ENCODE results near the gene CDC42EP3. TPM values are rescaled to one million over a fixed set of nuclear protein-coding genes. Genes with fewer than 3 reads are reported as not detected.
A peak's percentile ranks its signal among the peaks of the same experiment; 100 is the strongest.

CDC42EP3 gene
- total RNA-seq, 4 donors from 2014 or later, result 9.0 to 38.0 (median 23.5) TPM

DNA sequence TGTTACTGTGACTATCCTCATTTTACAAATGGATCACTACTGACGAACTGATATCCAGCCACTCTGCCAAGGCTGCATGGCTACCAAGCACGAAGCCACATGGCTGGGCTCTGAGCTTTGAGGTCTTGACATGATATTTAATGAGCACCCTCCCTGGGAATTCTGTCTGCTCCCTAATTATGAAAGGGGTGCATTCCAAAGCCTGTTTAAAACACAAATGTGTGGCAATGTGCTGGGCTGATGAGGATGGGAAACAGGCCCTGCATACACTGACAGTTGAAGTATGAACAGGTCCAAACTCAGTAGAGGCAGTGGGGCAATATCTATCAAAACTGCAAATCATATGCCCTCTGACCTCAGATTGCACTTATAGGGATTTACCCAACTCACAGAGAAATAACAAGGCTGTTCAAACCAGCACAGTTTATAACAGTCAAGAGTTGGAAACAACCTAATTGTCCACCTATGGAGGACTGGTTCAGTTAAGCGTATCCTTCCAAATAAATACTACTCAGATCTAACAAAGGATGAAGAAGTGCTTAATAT, 20.8 kb downstream of the CDC42EP3 start:
- H3K27me3 ChIP-seq, result no peaks in the 10 kb centered on the region
- H3K36me3 ChIP-seq, result peaks cover 8% of the 10 kb centered on the region
- H3K4me1 ChIP-seq, result peaks cover 43% of the 10 kb centered on the region
- 88% methylated on average over 2 of the region's 3 CpGs for WGBS
- TF ChIP-seq POLR2A (IDR thresholded peaks at IDR 0.05) (no peak), EP300 (IDR thresholded peaks at IDR 0.05) (no peak), POLR2AphosphoS5 (IDR thresholded peaks at IDR 0.05) (no peak)
- TF ChIP-seq, protein P1, sequence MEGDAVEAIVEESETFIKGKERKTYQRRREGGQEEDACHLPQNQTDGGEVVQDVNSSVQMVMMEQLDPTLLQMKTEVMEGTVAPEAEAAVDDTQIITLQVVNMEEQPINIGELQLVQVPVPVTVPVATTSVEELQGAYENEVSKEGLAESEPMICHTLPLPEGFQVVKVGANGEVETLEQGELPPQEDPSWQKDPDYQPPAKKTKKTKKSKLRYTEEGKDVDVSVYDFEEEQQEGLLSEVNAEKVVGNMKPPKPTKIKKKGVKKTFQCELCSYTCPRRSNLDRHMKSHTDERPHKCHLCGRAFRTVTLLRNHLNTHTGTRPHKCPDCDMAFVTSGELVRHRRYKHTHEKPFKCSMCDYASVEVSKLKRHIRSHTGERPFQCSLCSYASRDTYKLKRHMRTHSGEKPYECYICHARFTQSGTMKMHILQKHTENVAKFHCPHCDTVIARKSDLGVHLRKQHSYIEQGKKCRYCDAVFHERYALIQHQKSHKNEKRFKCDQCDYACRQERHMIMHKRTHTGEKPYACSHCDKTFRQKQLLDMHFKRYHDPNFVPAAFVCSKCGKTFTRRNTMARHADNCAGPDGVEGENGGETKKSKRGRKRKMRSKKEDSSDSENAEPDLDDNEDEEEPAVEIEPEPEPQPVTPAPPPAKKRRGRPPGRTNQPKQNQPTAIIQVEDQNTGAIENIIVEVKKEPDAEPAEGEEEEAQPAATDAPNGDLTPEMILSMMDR (IDR thresholded peaks at IDR 0.05), result no peak
- no peaks in the 10 kb centered on the region for H3K9me3 ChIP-seq
- no peak overlapping the region for H3K27ac ChIP-seq
- no peak overlapping the region for H3K4me3 ChIP-seq
- no peak for DNase-seq (ENCODE audit: low spot score in 2 of 2)

DNA sequence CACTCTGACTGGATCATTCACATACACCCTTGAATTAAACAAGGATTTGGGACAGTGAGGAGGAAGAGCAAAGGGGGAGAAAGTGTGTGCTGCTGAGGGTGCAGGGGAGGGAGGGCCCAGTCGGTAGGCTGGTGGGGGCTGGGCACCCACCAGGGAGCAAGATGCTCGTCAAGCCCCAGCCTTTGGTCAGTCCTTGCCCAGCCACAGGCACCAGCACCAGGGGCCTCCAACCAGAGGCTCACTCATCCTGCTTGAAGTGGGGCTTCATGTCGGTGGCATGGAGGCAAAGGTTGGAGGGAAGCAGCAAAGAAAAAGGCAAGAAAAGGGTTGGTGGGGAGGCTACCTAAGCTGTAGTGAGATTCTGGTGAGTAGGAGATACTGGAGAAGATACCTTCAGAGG, 21.9 kb downstream of the CDC42EP3 start:
- TF ChIP-seq POLR2A (IDR thresholded peaks at IDR 0.05) (no peak), EP300 (IDR thresholded peaks at IDR 0.05) (no peak), POLR2AphosphoS5 (IDR thresholded peaks at IDR 0.05) (no peak)
- TF ChIP-seq, protein P1 (IDR thresholded peaks at IDR 0.05), result no peak
- Histone ChIP-seq H3K27ac (no peak overlapping the region), H3K36me3 (peaks cover 9% of the 10 kb centered on the region), H3K4me3 (no peak overlapping the region), H3K27me3 (no peaks in the 10 kb centered on the region), H3K9me3 (no peaks in the 10 kb centered on the region), H3K4me1 (peaks cover 32% of the 10 kb centered on the region)
- no peak for DNase-seq (ENCODE audit: low spot score in 2 of 2)
- 88% methylated on average over 3 of the region's 3 CpGs for WGBS

DNA sequence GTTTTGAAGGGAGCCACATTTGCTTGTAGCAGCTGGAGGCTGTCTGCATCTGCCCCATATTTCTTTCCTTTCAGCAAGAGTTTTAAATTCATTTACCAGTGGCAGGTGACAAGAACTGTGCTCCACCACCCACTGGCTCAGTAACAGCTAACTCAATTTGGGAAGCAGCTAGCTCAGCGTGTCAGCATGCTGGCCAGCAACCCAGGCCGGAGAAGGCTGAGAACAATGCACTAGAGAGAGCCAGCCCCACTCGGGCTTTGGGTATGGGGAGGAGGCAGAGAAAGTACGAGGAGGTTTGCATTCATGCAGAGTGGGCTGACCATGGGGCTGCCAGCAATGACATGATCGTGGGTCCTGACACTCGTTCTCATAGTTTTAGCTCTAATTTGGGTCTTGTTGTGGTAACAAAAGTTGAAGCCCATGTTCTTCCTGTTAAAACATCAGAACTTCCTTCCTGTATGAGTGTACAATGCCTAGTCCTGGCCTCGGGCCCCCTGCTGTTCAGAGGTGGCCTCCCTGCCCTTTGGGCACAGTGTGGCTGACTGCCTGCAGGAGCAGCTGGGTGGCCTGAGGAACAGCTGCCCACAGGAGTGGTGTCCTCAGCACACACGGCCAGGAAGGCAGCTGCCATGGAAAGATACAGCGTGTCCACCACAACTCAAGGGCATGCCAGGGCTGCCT, 23.0 kb downstream of the CDC42EP3 start:
- Histone ChIP-seq H3K27me3 (no peaks in the 10 kb centered on the region), H3K4me1 (peaks cover 22% of the 10 kb centered on the region), H3K27ac (peak overlapping the region; percentile 50), H3K4me3 (no peak overlapping the region), H3K36me3 (peaks cover 9% of the 10 kb centered on the region), H3K9me3 (no peaks in the 10 kb centered on the region)
- DNase-seq (ENCODE audit: low spot score in 2 of 2), result peak; percentile 80 to 84
- WGBS, result 41% methylated on average over 9 of the region's 9 CpGs
- TF ChIP-seq, protein P1 (IDR thresholded peaks at IDR 0.05), result peak; percentile 4 to 21
- TF ChIP-seq EP300 (IDR thresholded peaks at IDR 0.05), result no peak
- TF ChIP-seq POLR2AphosphoS5 (IDR thresholded peaks at IDR 0.05), result peak in 1 of 3 donors; percentile 60
- no peak for TF ChIP-seq POLR2A (IDR thresholded peaks at IDR 0.05)

GRCh38 chr2:37647971-37648330, 23.5 kb downstream of the CDC42EP3 start:
- Histone ChIP-seq H3K9me3 (no peaks in the 10 kb centered on the region), H3K27me3 (no peaks in the 10 kb centered on the region), H3K4me3 (no peak overlapping the region), H3K36me3 (peaks cover 9% of the 10 kb centered on the region), H3K27ac (peak overlapping the region; percentile 50), H3K4me1 (peaks cover 17% of the 10 kb centered on the region)
- 92% methylated on average over 2 of the region's 2 CpGs for WGBS
- TF ChIP-seq POLR2AphosphoS5 (IDR thresholded peaks at IDR 0.05), result no peak
- TF ChIP-seq POLR2A (IDR thresholded peaks at IDR 0.05), result no peak
- TF ChIP-seq EP300 (IDR thresholded peaks at IDR 0.05), result no peak
- TF ChIP-seq, protein P1 (IDR thresholded peaks at IDR 0.05), result no peak
- no peak for DNase-seq (ENCODE audit: low spot score in 2 of 2)

GRCh38 chr2:37645836-37646235, 25.6 kb downstream of the CDC42EP3 start:
- no peak for DNase-seq (ENCODE audit: low spot score in 2 of 2)
- TF ChIP-seq EP300 (IDR thresholded peaks at IDR 0.05) (no peak), POLR2A (IDR thresholded peaks at IDR 0.05) (no peak), POLR2AphosphoS5 (IDR thresholded peaks at IDR 0.05) (no peak)
- TF ChIP-seq, protein P1 (IDR thresholded peaks at IDR 0.05), result no peak
- H3K4me3 ChIP-seq, result no peak overlapping the region
- peaks cover 9% of the 10 kb centered on the region for H3K36me3 ChIP-seq
- no peaks in the 10 kb centered on the region for H3K27me3 ChIP-seq
- peaks cover 4% of the 10 kb centered on the region for H3K4me1 ChIP-seq
- H3K27ac ChIP-seq, result no peak overlapping the region
- no peaks in the 10 kb centered on the region for H3K9me3 ChIP-seq
- 92% methylated on average over 9 of the region's 9 CpGs for WGBS
